H1 (cell line): Measurements from ENCODE around the gene TRIM56. TPM values are rescaled to one million over a fixed set of nuclear protein-coding genes. Genes with fewer than 3 reads are reported as not detected.

Experiments
- CTCF ChIA-PET: fragments of 300-600 bp; sonication (Branson Sonifier 250); formaldehyde crosslinking; loops from one replicate; lab custom pipeline; 2021; ENCODE audit not compliant: partially characterized antibody; lab: Charles Lee
- POLR2A ChIA-PET: fragments of 300-600 bp; sonication (Branson Sonifier 250); formaldehyde crosslinking; loops from one replicate; lab custom pipeline; 2021; ENCODE audit warnings: inconsistent platforms; ENCODE audit not compliant: partially characterized antibody; lab: Charles Lee
- DNase-seq, 2 experiments: peaks; one replicate each; pipeline versions ENCODE4 v3.0.0 to v3.0.0-alpha.2; 2010 to 2022; ENCODE audit warnings: low spot score in 2 of 2, low read depth in 1 of 2, mixed read lengths in 1 of 2
- FAIRE-seq: peaks from 2 replicates; lab custom pipeline; 2011; peaks lifted over from hg19 to GRCh38; lab: Jason Lieb, UNC
- H2AFZ ChIP-seq: 2 replicates; pipeline ENCODE4 v1.8.1; 2012; ENCODE audit warnings: low read length, inconsistent platforms
- H2AK5ac ChIP-seq: 2 replicates; pipeline ENCODE4 v1.6.1; 2013; ENCODE audit warnings: low read depth, low read length
- H2BK120ac ChIP-seq: replicated peaks from 2 replicates; pipeline ENCODE3; 2013; ENCODE audit warnings: low read depth, low read length, inconsistent platforms
- H2BK12ac ChIP-seq: 2 replicates; pipeline ENCODE4 v1.6.1; 2013; ENCODE audit warnings: low read depth, low read length
- H2BK15ac ChIP-seq: 2 replicates; pipeline ENCODE4 v1.6.1; 2013; ENCODE audit warnings: low read length
- H2BK20ac ChIP-seq: 2 replicates; pipeline ENCODE4 v1.6.1; 2013; ENCODE audit warnings: low read length
- H2BK5ac ChIP-seq: 2 replicates; pipeline ENCODE4 v1.6.1; 2013; ENCODE audit warnings: low read depth, low read length
- H3K14ac ChIP-seq: 2 replicates; pipeline ENCODE4 v1.6.1; 2013; ENCODE audit warnings: inconsistent platforms; ENCODE audit not compliant: insufficient read length
- H3K18ac ChIP-seq: 2 replicates; pipeline ENCODE4 v1.6.1; 2013; ENCODE audit warnings: low read length; ENCODE audit errors: extremely low read depth
- H3K23ac ChIP-seq: 2 replicates; pipeline ENCODE4 v1.6.1; 2013; ENCODE audit warnings: inconsistent platforms; ENCODE audit not compliant: insufficient read length
- H3K23me2 ChIP-seq: 2 replicates; pipeline ENCODE4 v1.6.1; 2013; ENCODE audit warnings: low read depth, low read length
- H3K27ac ChIP-seq: 2 replicates; pipeline ENCODE4 v1.6.1; 2011; ENCODE audit warnings: low read depth, low read length, inconsistent platforms
- H3K27me3 ChIP-seq, 4 experiments: replicated peaks in 1 of 4; 1 replicate in 1 of 4; 2 replicates in 3 of 4; pipeline versions ENCODE4 v1.6.1 to v1.8.1; 2011 to 2013; ENCODE audit warnings: low read length in 3 of 4, mild to moderate bottlenecking in 3 of 4, inconsistent platforms in 2 of 4, mixed read lengths in 2 of 4, moderate library complexity in 1 of 4; ENCODE audit not compliant: control insufficient read depth in 3 of 4, insufficient read depth in 3 of 4; ENCODE audit errors: extremely low read depth in 1 of 4
- H3K36me3 ChIP-seq, 4 experiments: 2 replicates each; pipeline versions ENCODE4 v1.6.1 to v1.8.1; 2011 to 2013; ENCODE audit warnings: mild to moderate bottlenecking in 4 of 4, low read length in 3 of 4, moderate library complexity in 2 of 4, control low read depth in 1 of 4, inconsistent platforms in 1 of 4; ENCODE audit not compliant: insufficient read depth in 4 of 4, control insufficient read depth in 2 of 4
- H3K4ac ChIP-seq: replicated peaks from 2 replicates; pipeline ENCODE3; 2013; ENCODE audit warnings: low read length, low read depth, mixed read lengths, inconsistent platforms; ENCODE audit not compliant: insufficient read length
- H3K4me1 ChIP-seq, 4 experiments: replicated peaks in 1 of 4; 1 replicate in 1 of 4; 2 replicates in 3 of 4; pipeline versions ENCODE4 v1.6.1 to v1.8.1; 2011 to 2013; ENCODE audit warnings: low read length in 3 of 4, inconsistent platforms in 2 of 4, mixed read lengths in 1 of 4; ENCODE audit not compliant: insufficient read depth in 4 of 4, control insufficient read depth in 3 of 4
- H3K4me2 ChIP-seq, 2 experiments: 2 replicates each; pipeline versions ENCODE4 v1.6.1 to v1.8.1; 2011 to 2013; ENCODE audit warnings: low read depth in 2 of 2, low read length in 2 of 2, control low read depth in 1 of 2, inconsistent platforms in 1 of 2, mild to moderate bottlenecking in 1 of 2; ENCODE audit not compliant: insufficient read depth in 1 of 2
- H3K4me3 ChIP-seq, 4 experiments: fragments of 200-600, 300-600 bp in 1 of 4; sonication (generic), shearing (Covaris generic), sonication (Bioruptor Twin) in 1 of 4; 2 replicates each; pipeline versions ENCODE4 v1.5.1 to v1.8.1; 2011 to 2016; ENCODE audit warnings: low read length in 4 of 4, low read depth in 3 of 4, control low read depth in 2 of 4, inconsistent platforms in 2 of 4, mild to moderate bottlenecking in 2 of 4, mixed read lengths in 1 of 4, moderate library complexity in 1 of 4; ENCODE audit not compliant: insufficient read depth in 2 of 4; ENCODE audit errors: extremely low read depth in 1 of 4
- H3K56ac ChIP-seq: replicated peaks from 2 replicates; pipeline ENCODE3; 2013; ENCODE audit warnings: low read depth, mild to moderate bottlenecking, mixed read lengths, low read length, inconsistent platforms; ENCODE audit not compliant: insufficient read length
- H3K79me1 ChIP-seq: 2 replicates; pipeline ENCODE4 v1.6.1; 2013; ENCODE audit warnings: low read depth, low read length, control low read depth
- H3K79me2 ChIP-seq, 2 experiments: 2 replicates each; pipeline versions ENCODE4 v1.6.1 to v1.8.1; 2012 to 2013; ENCODE audit warnings: low read length in 2 of 2, mild to moderate bottlenecking in 2 of 2, inconsistent platforms in 1 of 2; ENCODE audit not compliant: insufficient read depth in 2 of 2, control insufficient read depth in 1 of 2
- H3K9ac ChIP-seq, 4 experiments: replicated peaks in 1 of 4; 1 replicate in 1 of 4; 2 replicates in 3 of 4; pipeline versions ENCODE4 v1.6.1 to v1.8.1; 2011 to 2013; ENCODE audit warnings: low read depth in 3 of 4, low read length in 3 of 4, control low read depth in 2 of 4, mild to moderate bottlenecking in 2 of 4, moderate library complexity in 2 of 4, inconsistent platforms in 1 of 4; ENCODE audit errors: extremely low read depth in 1 of 4
- H3K9me3 ChIP-seq, 2 experiments: 2 replicates each; pipeline versions ENCODE4 v1.6.1 to v1.8.1; 2012 to 2013; ENCODE audit warnings: mild to moderate bottlenecking in 2 of 2, moderate library complexity in 2 of 2, control low read depth in 1 of 2, inconsistent platforms in 1 of 2, low read depth in 1 of 2, low read length in 1 of 2, mixed read lengths in 1 of 2; ENCODE audit not compliant: insufficient read depth in 2 of 2
- H4K20me1 ChIP-seq, 2 experiments: replicated peaks in 1 of 2; 2 replicates each; pipeline versions ENCODE3 to v1.8.1; 2011 to 2013; ENCODE audit warnings: inconsistent platforms in 2 of 2, low read length in 2 of 2, mild to moderate bottlenecking in 1 of 2; ENCODE audit not compliant: insufficient read depth in 2 of 2, control insufficient read depth in 1 of 2
- H4K5ac ChIP-seq: 2 replicates; pipeline ENCODE4 v1.6.1; 2013; ENCODE audit warnings: low read length, low read depth, mixed read lengths, inconsistent platforms; ENCODE audit not compliant: insufficient read length
- H4K8ac ChIP-seq: 2 replicates; pipeline ENCODE4 v1.8.0; 2013; ENCODE audit warnings: mild to moderate bottlenecking, moderate library complexity, low read length, inconsistent platforms; ENCODE audit not compliant: insufficient read depth; ENCODE audit errors: extremely low read depth
- H4K91ac ChIP-seq: replicated peaks from 2 replicates; pipeline ENCODE3; 2013; ENCODE audit warnings: low read length, mixed read lengths, inconsistent platforms; ENCODE audit not compliant: insufficient read length
- CEBPB ChIP-seq: IDR thresholded peaks from 2 replicates; pipeline ENCODE4 v1.6.1; 2012; ENCODE audit warnings: low read depth, low read length
- CHD2 ChIP-seq: IDR thresholded peaks from 2 replicates; pipeline ENCODE4 v1.6.1; 2012; ENCODE audit warnings: low read length, improper control_type of control experiment
- FOSL1 ChIP-seq: IDR thresholded peaks from 2 replicates; pipeline ENCODE4 v1.6.1; 2011; ENCODE audit warnings: mild to moderate bottlenecking, low read depth, low read length, moderate library complexity; ENCODE audit not compliant: insufficient read depth
- KDM4A ChIP-seq: IDR thresholded peaks from one replicate; pipeline ENCODE4 v1.7.1; 2012; ENCODE audit warnings: low read depth, mild to moderate bottlenecking, moderate library complexity, low read length, inconsistent platforms; ENCODE audit not compliant: severe bottlenecking
- MAX ChIP-seq: IDR thresholded peaks from 2 replicates; pipeline ENCODE4 v1.6.1; 2012; ENCODE audit warnings: inconsistent platforms
- POU5F1 ChIP-seq: IDR thresholded peaks from 2 replicates; pipeline ENCODE4 v1.6.1; 2011; ENCODE audit warnings: low read depth, mild to moderate bottlenecking, low read length, moderate library complexity
- SIN3A ChIP-seq, 2 experiments: IDR thresholded peaks in 1 of 2; conservative IDR thresholded peaks in 1 of 2; 2 replicates each; pipeline ENCODE4 v1.6.1; 2011 to 2012; ENCODE audit warnings: low read length in 2 of 2, improper control_type of control experiment in 1 of 2, low read depth in 1 of 2, mild to moderate bottlenecking in 1 of 2
- SIRT6 ChIP-seq: IDR thresholded peaks from one replicate; pipeline ENCODE4 v1.7.1; 2012; ENCODE audit warnings: low read length, inconsistent platforms
- TBP ChIP-seq: IDR thresholded peaks from 2 replicates; pipeline ENCODE4 v1.6.1; 2011; ENCODE audit warnings: low read depth, low read length, improper control_type of control experiment
- TCF12 ChIP-seq: IDR thresholded peaks from 2 replicates; pipeline ENCODE4 v1.6.1; 2011; ENCODE audit warnings: low read depth, mild to moderate bottlenecking, low read length
- TEAD4 ChIP-seq: IDR thresholded peaks from 2 replicates; pipeline ENCODE4 v1.6.1; 2012; ENCODE audit warnings: low read depth, low read length, inconsistent platforms, mixed read lengths
- WGBS, 2 experiments: shearing (Covaris generic) in 1 of 2; methylation state at CpG; one replicate each; pipeline versions ENCODE4 v1.1.6 to v1.1.7; 2013 to 2015; ENCODE audit warnings: low lambda C conversion rate in 2 of 2, mixed read lengths in 2 of 2, inconsistent platforms in 1 of 2, low coverage in 1 of 2, missing lambda C conversion rate in 1 of 2; ENCODE audit not compliant: insufficient replicate concordance in 2 of 2, insufficient coverage in 1 of 2, insufficient read length in 1 of 2; ENCODE audit errors: extremely low coverage in 1 of 2, missing lambda C conversion rate in 1 of 2; 5-methylcytosine and 5-hydroxymethylcytosine counted together
- polyA plus RNA-seq, 7 experiments: library from polyadenylated mRNA; depleted of rRNA in 3 of 7; stranded (reverse) in 5 of 7; unstranded in 2 of 7; fragments of >200 nt in 5 of 7; fragments of 200-250 nt in 2 of 7; gene quantifications; 1 replicate in 5 of 7; 2 replicates in 1 of 7; 4 replicates in 1 of 7; pipeline versions ENCODE4 v1.2.1 to v1.2.3, GENCODE V29; 2011 to 2013; ENCODE audit warnings: missing spikeins in 2 of 7, mixed read lengths in 2 of 7
- total RNA-seq: library from RNA; stranded (reverse); fragmentation: NEBNext Ultra II Directional; extraction: Animal tissue kit (Norgen Biotek cat#: 25700); gene quantifications from 2 replicates; pipeline ENCODE4 v1.2.1, GENCODE V29; 2021

TRIM56 gene
- total and polyA plus RNA-seq, 2 of the 8 experiments (the other 6 are each of a cell fraction or from before 2014, with no cell fraction given), result 2.0 to 17.5 TPM

GRCh38 chr7:101035941-101036340 is 49.3 kb upstream of the TRIM56 start:
- no peak overlapping the region for H3K4me2 ChIP-seq
- no peak overlapping the region for H3K23ac ChIP-seq
- no peak overlapping the region for H2BK20ac ChIP-seq
- no peak overlapping the region for H2BK12ac ChIP-seq
- H3K14ac ChIP-seq, result no peak overlapping the region
- no peaks in the 10 kb centered on the region for H3K79me1 ChIP-seq
- 83% methylated on average over 4 of the region's 4 CpGs; no CpG with 5 or more reads in 1 of the 2 experiments for WGBS, 2 experiments
- no peak overlapping the region for H2BK120ac ChIP-seq
- no peak overlapping the region for H3K4ac ChIP-seq
- no peak for FAIRE-seq
- POLR2A ChIA-PET, result no interaction called here
- H3K56ac ChIP-seq, result no peak overlapping the region
- no peak overlapping the region for H4K5ac ChIP-seq
- H2AK5ac ChIP-seq, result no peak overlapping the region
- no peak overlapping the region for H3K27ac ChIP-seq
- no peaks in the 10 kb centered on the region for H3K4me1 ChIP-seq
- no peak overlapping the region for H4K91ac ChIP-seq
- H3K23me2 ChIP-seq, result no peaks in the 10 kb centered on the region
- TF ChIP-seq TCF12, result no peak
- no peak for TF ChIP-seq KDM4A
- TF ChIP-seq MAX, result no peak
- no peak for TF ChIP-seq POU5F1
- no peak for TF ChIP-seq SIN3A (conservative IDR thresholded peaks at IDR 0.05 in 1 of 2, IDR thresholded peaks at IDR 0.05 in 1 of 2; ENCODE audit: low read depth in 1 of 2, low read length in 2 of 2)
- TF ChIP-seq CEBPB, result no peak
- no peak for TF ChIP-seq FOSL1
- no peak for TF ChIP-seq TEAD4
- no peak for TF ChIP-seq SIRT6
- TF ChIP-seq CHD2, result no peak
- TF ChIP-seq TBP, result no peak
- TF ChIP-seq, all 59 proteins: peak for 0
- no peak overlapping the region for H3K4me3 ChIP-seq
- H3K79me2 ChIP-seq, result no peaks in the 10 kb centered on the region
- H3K27me3 ChIP-seq, result no peaks in the 10 kb centered on the region; a peak in 3 of 7 replicates
- no peak for DNase-seq
- H2BK15ac ChIP-seq, result no peak overlapping the region
- H3K36me3 ChIP-seq, result no peaks in the 10 kb centered on the region
- no peaks in the 10 kb centered on the region for H4K20me1 ChIP-seq
- H2AFZ ChIP-seq, result no peak overlapping the region
- H3K9me3 ChIP-seq, result peaks cover 3 to 5% of the 10 kb centered on the region in 2 experiments; a peak in 1 of 4 replicates
- no peak overlapping the region for H4K8ac ChIP-seq
- no peak overlapping the region for H3K9ac ChIP-seq
- H2BK5ac ChIP-seq, result no peak overlapping the region
- CTCF ChIA-PET, result interaction anchor here (1.0 kb wide), 1 partner anchor 11 kb away, joined by 3 read pairs; no protein-coding TSS in a partner anchor
- H3K18ac ChIP-seq, result no peak overlapping the region
